HG03095 (cell line): ENCODE measurements around the gene P2RY13.
A peak's percentile ranks its signal among the peaks of the same experiment; 100 is the strongest.

Experiments used
- ATAC-seq: cut with Tn5 transposase; IDR thresholded peaks from one replicate; pipeline ENCODE4 v1.9.1; 2021; ENCODE audit warnings: moderate library complexity; ENCODE audit not compliant: unreplicated experiment

Gene P2RY13

GRCh38 chr3:151329363-151329762 is at the start of gene P2RY13:
TSS of gene P2RY13 (minus strand) at chr3:151329549. CDS start at chr3:151329528, 21 bp downstream.
- ATAC-seq, result no peak

DNA sequence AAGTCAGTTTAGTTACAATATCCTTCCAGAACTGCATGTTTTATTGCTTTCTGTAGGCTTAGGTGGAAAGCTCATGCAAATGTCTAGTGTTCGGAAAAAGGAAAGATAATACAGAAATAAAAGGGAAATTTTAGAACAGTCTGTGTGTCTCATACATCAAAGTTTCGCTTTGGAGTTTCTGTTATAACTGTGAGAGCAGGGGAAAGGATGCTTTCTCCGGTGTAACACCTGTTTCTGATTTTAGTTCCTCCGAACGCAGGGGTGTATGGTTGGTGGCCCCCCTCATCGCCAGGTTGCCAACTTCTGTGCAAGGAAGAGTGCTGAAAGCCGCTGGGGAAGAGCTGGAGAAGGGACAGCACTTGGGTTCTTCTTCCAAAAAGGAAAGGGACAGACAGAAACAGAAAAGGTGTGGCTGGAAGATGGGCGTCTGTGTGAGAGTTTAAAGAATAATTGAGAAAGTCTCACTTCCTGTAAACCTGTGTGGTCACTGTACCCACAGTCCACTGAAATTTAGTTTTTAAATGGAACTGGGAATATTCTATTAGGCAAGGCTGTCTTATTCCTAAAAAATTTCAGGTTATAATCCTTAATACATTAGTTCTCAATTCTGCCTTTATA is 48.5 kb upstream of the P2RY13 start:
- peak; percentile 69 for ATAC-seq

DNA sequence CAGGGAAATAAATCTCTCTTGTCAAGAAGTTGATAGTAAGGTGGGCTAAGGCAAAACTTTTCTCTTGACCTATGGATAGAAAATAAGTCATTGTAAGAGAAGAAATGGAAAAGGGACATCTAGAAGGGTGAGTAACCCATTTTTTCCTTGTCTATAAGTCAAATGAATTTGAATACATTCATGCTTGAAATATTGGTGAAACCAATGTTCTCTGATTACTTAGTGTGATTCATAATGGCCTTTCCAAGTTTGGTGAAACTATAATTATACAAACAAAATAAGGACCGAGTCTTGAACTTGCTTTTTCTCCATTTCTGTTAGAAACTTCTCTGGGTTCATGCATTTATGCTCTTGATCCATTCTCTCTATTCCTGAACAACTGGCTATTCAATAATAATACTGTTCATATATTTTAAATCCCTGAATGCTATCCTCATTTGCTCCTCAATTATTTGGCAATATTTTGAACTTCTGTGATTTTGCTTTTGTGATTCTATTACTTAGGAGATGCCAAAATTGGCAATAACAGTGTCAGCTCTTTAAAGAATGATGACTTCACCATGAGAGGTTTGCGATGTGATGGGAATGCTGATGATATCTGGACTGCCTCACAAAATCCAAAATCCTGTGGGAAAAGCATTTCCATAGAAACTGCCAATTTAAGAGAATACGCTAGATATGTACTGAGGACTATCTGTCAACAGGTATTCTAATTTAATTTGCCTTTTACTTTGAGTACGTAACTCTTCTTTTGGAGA is 42.9 kb upstream of the P2RY13 start:
- ATAC-seq, result no peak

DNA sequence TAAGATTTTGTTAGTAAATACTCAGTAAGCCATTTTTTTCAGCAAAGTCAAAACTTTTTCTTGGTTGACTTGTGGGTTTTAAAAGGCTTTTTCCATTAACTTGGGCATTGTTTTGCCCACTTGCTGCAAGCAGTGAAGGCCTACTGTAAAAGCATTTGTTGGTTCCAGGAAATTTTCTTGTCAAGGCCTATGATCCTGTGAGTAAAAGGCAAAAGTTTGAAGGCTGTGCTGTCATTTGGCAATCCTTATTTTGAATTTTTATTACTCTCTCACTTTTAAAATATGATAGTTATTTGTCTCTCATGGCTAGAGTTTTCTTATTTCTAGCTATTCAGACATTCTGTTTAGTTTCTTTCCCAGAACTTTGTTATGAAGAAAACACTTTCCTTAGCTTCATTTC is 42.2 kb upstream of the P2RY13 start:
- ATAC-seq, result no peak

- ATAC-seq, result no peak
Observed at GRCh38 chr3:151367448-151367847, 38.1 kb upstream of the P2RY13 start.

- ATAC-seq, result no peak
Observed at GRCh38 chr3:151366993-151367392, 37.6 kb upstream of the P2RY13 start.

- no peak for ATAC-seq
Observed at GRCh38 chr3:151362751-151363174, 33.4 kb upstream of the P2RY13 start.

GRCh38 chr3:151357463-151357850 is 28.1 kb upstream of the P2RY13 start:
- no peak for ATAC-seq

DNA sequence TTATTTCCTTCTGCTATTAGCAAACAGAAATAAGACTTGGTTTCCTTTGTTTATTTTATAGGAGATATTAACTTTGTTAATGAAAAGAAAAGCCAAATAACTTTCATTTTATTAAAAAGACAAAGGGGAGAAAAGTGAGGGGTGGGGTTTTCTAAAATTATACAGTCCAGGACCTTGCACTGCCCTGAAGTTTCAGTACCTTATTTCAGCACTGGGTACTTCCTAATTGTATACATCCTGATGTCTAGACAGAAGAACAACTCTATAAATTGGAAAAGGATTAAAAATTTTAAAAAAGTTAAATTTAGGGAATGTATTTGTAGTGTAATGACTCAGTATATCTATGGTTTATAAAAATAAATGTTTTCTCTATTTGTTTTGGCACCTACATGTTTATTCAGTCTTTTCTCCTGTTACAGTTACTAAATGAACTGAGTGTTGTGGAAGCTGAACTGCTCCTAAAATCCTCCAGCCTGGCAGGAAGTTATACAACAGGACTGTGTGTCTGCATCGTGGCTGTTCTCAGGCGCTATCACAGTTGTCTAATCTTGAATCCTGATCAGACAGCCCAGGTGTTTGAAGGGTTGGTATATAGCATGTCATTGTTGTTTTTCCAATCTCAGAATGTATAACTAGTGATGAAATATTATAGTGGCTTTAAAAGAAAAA is 27.6 kb upstream of the P2RY13 start:
- no peak for ATAC-seq

- no peak for ATAC-seq
Observed at GRCh38 chr3:151351648-151352047, 22.3 kb upstream of the P2RY13 start.

GRCh38 chr3:151351219-151351618 is 21.9 kb upstream of the P2RY13 start:
- ATAC-seq, result no peak

DNA sequence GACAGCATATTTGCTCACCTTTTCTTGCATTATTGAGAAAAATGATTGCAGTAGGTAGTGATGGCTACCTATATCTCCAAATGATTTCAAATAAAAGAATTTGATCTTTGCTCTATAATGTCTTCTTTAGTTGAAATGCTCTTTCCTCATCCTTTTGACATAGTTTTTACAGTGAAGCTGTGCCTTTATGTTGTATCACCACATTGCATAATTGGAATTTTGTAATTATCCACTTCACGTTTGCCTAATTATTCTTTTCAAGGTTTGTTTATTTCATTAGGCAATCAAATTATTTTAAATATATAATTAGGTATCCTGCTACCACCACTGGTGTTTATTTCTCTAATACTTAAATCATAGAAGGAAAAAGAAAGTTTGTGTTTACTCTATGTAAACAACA is 21.3 kb upstream of the P2RY13 start:
- ATAC-seq, result no peak

DNA sequence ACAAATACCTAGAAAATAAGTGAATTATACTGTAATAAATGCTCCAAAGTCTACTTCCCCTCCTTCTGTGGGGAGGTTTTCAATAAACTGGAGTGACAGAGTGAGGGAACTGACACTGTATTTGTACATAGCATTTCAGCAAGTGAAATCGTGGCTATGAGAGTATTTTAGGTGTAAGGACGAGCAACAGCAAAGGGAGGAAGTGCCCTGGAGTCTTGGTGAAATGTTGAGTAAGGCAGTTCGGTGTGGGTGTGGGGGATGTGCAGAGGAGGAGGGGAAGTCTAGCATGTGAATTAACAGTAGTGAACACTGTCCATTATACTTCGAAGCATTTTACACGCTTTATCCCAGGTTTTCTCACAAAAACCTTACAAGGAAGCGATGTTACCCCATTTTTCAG is 18.1 kb upstream of the P2RY13 start:
- ATAC-seq, result no peak

GRCh38 chr3:151346292-151346691 is 16.9 kb upstream of the P2RY13 start:
- ATAC-seq, result no peak

GRCh38 chr3:151345859-151346258 is 16.5 kb upstream of the P2RY13 start:
- no peak for ATAC-seq

DNA sequence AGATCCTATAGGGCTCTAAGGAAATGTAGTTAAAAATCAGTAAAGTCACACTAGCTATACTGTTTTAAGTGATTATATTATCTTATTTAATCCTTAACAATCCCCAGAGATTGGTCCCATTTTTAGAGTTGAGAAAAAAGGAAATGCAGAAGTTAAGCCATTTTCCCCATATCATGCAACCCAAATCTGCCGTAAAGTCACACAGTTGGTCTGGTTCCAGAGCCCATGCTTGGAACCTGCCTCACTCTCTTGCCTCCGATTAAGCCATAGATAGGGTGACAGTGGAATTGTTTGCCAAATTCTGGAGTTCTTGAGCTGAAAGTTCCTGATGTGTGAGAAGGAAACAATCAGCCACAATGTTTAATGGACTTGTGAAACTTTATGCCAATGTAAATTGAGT is 2.3 kb upstream of the P2RY13 start:
- ATAC-seq, result no peak

DNA sequence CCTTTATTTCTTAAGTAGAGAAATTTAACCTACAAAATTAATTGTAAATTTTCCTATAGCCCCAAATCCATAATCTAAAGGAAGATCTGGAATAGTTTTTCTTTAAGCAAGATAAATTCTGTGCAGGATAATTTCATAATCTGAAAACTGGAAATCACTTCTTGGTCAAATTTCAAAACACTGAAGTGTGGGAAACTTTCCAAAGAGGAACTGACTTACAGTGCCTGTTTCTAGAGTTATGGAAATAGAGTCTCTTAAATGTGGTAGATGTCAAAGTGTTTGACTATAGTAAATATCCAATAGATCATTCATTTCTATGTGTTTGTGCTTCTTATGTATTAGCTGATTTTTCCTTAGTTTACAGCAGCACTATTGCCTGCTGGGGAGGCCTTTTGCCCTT is 1.6 kb upstream of the P2RY13 start:
- no peak for ATAC-seq

DNA sequence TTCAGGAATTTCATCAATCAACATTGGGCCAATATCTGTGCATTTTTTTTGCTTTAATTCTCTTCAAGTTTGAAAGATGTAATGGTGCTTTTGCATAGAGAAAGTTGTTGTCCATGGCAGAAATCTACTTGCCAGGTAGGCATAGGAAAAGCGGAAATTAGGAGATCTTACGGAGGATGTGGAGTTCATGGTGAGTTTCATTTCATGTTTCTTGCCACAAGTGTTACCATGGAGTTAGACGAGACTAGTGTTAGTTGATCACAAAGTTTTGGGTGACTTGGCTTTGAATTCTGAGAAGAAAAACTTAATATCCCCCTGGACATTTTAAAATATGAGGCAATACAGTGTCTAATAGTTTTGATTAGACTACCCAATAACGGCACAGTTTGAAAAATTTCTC is 1.0 kb upstream of the P2RY13 start:
- ATAC-seq, result no peak

GRCh38 chr3:151328298-151328995 is 902 bp downstream of the P2RY13 start:
- no peak for ATAC-seq

DNA sequence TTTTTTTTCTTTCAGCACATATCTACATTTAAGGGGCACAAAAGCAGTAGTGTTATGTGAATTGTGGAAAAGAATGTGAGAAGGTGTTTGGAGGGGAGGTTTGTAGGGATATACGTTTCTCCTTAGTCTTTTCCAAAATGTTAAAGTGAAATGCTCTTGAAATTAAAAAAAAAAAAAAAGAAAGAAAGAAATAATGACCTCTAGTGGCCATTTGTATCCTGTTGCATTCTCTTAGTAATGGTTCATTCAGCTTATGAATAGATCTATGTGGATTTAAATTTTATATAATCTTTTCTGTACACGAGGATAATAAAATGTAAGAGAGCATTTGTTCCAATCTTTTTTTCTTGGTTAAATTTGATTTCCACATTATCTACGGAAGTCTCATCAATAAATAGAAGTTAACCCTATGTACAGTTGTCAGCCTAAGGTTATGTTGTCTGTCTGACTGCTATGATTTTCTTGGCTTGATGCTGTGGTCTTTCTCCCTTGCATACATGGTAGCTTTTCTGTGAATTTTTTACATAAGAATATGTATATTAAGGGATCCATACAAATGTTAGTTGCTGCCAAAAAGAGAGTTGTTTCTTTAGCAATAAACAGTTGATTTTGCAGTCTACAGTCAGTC is 1.7 kb downstream of the P2RY13 start:
- no peak for ATAC-seq

DNA sequence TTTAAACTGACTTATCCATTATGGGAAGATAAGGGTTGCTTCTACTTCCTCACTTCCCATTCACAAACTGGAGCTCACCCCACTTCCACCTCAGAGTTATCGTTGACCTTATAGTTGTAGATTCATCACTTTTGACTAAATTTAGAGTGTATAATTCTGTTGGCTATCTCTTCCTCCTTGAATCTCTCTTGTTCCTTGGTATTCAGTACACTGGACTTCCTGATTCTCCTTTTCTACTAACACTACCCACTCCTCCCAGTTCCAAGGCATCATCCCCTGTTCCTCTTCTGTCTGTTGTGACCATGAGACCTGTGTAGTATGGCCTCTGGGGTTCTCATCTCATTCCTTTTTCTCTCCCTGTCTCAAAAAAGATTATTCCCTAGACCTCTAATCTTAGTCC is 6.8 kb downstream of the P2RY13 start:
- ATAC-seq, result no peak
